ENCODE measurements around the gene IL34.

DNA sequence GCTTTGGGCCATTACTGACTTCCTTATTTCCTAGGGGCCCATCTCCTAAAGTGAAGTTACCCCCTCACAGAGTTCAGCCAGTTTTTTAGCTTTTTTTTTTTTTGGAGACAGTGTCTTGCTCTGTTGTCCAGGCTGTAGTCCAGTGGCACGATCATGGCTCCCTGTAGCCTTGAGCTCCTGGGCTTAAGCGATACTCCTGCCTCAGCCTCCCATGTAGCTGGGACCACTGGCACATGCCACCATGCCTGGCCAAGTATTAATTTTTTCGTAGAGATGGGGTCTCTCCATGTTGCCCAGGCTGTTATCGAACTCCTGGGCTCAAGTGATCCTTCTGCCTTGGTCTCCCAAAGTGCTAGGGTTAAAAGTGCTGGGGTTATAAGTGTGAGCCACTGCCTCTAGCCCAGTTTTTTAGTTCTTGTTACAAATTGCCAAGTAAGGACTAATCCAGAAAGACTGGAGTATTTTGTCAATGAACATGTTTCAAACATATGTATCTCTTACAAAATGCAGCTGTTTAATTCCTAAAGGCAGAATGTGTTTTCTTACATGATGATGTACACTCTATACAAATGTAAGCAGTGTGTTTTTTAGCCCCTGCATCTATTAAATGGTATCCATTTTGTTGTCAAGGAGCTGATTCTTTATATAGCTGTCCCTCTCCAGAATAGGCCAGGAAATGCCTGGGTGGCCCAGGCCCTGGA, 49.1 kb upstream of the IL34 start:
- TF ChIP-seq POLR2A (IDR thresholded peaks at IDR 0.05): no peak
- TF ChIP-seq, protein P1, sequence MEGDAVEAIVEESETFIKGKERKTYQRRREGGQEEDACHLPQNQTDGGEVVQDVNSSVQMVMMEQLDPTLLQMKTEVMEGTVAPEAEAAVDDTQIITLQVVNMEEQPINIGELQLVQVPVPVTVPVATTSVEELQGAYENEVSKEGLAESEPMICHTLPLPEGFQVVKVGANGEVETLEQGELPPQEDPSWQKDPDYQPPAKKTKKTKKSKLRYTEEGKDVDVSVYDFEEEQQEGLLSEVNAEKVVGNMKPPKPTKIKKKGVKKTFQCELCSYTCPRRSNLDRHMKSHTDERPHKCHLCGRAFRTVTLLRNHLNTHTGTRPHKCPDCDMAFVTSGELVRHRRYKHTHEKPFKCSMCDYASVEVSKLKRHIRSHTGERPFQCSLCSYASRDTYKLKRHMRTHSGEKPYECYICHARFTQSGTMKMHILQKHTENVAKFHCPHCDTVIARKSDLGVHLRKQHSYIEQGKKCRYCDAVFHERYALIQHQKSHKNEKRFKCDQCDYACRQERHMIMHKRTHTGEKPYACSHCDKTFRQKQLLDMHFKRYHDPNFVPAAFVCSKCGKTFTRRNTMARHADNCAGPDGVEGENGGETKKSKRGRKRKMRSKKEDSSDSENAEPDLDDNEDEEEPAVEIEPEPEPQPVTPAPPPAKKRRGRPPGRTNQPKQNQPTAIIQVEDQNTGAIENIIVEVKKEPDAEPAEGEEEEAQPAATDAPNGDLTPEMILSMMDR (IDR thresholded peaks at IDR 0.05): no peak
